OCI-LY1 (cell line): ENCODE results near the gene SLC25A51.

Experiments used
- EZH2 ChIP-seq: fragments of 200-600 bp; sonication (generic), shearing (Covaris generic); IDR thresholded peaks from 2 replicates; pipeline ENCODE4 v1.8.0; 2017; ENCODE audit warnings: borderline replicate concordance, mixed run types, mild to moderate bottlenecking, antibody characterized with exemption, low read length, moderate library complexity, mixed read lengths
- TF ChIP-seq, protein P1 (sequence below): fragments of 200-600 bp; sonication (generic), shearing (Covaris generic); IDR thresholded peaks from 2 replicates; pipeline ENCODE4 v1.5.1; 2017; ENCODE audit warnings: mild to moderate bottlenecking, antibody characterized with exemption, low read length, moderate library complexity, mixed read lengths

DNA sequence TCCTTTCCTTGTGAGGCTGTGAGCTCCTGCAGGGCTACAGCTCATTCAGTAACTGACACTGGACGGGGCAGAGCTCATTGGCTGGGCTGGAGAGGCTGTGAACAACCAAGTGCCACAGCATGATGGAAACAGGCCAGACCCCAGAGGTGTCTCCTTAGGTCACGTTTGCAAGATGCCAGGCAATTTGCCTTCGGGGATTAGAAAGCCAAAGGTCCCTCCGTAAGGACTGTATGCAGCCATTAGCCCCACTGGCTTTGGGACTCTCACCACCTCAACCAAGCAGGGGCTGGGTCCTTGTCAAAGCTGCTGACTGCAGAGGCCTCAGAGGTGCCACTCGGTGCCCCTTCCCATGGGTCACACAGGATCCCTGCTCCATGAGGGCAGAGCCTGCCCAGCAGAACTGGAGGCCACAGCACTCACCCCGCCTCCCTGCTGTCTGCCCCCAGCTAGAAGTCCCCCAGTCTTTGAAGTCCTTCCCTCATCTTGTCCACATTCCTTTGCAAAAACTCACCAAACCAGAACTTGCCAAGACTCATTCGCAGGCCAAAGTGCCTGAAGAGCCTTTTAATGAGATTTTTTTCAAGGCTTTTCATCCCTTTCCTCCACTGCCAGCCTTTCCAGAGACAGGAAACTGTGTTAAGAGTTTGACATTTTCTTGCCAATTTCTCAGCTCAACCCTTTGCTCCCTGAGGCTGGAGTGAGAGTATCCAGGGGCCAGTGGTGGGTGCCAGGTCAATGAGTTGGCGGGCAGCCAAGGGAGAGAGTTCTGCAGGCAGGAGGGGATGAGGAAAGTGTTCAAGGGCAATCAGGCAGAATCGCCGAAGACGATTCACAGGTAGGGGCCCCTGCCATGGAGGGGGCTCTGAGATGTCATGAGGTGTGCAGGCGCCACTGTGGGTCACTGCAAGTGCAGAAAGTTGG, 39.7 kb upstream of the SLC25A51 start:
- no peak for TF ChIP-seq EZH2
- TF ChIP-seq, protein P1, sequence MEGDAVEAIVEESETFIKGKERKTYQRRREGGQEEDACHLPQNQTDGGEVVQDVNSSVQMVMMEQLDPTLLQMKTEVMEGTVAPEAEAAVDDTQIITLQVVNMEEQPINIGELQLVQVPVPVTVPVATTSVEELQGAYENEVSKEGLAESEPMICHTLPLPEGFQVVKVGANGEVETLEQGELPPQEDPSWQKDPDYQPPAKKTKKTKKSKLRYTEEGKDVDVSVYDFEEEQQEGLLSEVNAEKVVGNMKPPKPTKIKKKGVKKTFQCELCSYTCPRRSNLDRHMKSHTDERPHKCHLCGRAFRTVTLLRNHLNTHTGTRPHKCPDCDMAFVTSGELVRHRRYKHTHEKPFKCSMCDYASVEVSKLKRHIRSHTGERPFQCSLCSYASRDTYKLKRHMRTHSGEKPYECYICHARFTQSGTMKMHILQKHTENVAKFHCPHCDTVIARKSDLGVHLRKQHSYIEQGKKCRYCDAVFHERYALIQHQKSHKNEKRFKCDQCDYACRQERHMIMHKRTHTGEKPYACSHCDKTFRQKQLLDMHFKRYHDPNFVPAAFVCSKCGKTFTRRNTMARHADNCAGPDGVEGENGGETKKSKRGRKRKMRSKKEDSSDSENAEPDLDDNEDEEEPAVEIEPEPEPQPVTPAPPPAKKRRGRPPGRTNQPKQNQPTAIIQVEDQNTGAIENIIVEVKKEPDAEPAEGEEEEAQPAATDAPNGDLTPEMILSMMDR, result no peak
